ENCODE results near the gene ARHGEF39.

Gene ARHGEF39

DNA sequence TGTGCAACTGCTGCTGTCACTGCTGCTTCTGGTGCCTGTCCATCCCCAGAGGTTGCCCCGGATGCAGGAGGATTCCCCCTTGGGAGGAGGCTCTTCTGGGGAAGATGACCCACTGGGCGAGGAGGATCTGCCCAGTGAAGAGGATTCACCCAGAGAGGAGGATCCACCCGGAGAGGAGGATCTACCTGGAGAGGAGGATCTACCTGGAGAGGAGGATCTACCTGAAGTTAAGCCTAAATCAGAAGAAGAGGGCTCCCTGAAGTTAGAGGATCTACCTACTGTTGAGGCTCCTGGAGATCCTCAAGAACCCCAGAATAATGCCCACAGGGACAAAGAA is 9.0 kb upstream of the ARHGEF39 start:
- DNase-seq (ENCODE audit: low read depth) = no peak

DNA sequence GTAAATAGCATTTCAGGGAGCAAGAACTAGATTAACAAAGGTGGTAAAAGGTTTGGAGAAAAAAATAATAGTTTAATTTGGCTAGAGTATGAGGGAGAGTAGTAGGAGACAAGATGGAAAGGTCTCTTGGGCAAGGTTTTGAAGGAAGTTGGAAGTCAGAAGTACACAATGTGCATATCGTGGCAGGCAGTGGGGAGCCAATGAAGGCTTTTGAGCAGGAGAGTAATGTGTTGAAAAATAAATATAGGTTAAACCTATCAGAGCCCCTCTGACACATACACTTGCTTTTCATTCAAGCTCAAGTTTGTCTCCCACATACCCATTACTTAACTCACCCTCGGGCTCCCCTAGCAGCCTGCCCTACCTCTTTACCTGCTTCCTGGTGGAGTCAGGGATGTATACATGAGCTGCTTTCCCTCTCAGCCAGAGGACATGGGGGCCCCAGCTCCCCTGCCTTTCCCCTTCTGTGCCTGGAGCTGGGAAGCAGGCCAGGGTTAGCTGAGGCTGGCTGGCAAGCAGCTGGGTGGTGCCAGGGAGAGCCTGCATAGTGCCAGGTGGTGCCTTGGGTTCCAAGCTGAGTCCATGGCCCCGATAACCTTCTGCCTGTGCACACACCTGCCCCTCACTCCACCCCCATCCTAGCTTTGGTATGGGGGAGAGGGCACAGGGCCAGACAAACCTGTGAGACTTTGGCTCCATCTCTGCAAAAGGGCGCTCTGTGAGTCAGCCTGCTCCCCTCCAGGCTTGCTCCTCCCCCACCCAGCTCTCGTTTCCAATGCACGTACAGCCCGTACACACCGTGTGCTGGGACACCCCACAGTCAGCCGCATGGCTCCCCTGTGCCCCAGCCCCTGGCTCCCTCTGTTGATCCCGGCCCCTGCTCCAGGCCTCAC is 8.4 kb upstream of the ARHGEF39 start, which contains the start of gene CA9:
CA9 (plus strand) TSS at position 797 of the 893 bp plus-strand sequence; CDS start at position 829, 32 bp downstream.
- no peak for DNase-seq (ENCODE audit: low read depth)

DNA sequence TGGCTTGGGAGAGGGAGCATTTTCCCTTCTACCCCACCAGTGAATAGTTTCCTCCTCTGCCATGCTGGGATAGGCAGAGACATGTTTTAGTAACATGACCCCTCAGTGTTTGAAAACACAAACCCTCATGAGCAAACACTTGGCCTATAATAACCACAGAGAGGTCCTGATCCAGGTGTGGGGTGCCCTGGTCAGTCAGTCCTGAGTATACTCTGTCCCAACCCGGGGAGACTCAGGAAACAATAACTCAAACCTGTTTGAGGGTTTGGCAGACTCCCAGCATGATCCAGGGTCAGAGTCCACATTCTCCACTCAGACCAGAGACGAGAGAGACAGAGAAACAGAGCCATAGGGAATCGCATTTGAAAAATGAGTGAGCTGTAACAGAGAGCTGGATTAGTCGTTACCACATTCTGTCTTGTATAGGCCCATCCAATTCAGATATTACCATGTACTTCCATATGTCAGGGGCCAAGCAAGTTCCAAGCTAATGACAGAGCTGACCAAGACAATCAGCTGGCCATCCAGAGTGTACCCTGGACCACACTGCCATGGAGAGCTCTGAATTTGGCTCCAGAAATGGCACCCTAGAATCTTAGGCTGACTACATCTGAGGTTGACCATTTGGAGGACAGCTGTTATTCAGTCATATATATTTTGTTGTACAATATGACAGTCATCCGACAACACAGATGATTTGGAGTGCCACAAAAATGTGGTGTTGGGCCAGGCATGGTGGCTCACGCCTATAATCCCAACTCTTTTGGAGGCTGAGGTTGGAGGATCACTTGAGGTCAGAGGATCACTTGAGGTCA is 4.5 kb upstream of the ARHGEF39 start:
- no peak for DNase-seq (ENCODE audit: low read depth)

DNA sequence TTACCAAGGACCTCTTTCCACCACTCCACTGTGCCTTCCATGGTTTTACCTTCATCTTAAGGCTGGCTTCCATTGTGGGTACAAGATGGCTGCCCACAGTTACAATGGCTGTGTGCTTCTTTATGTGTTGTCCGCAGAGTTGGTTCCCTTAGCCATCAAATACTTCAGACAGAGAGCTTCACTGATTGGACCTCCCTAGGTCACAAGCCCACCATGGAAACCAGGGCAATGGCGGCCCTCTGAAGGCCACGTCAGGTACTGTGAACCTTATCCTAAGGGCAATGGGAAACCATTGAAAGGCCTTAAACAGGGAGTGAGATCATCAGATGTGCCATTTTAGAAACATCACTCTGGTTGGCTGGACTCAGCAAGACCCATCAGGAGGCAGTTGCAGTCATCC is 2.9 kb upstream of the ARHGEF39 start:
- DNase-seq (ENCODE audit: low read depth) = no peak

- DNase-seq (ENCODE audit: low read depth) = no peak
These were observed 1.6 kb upstream of the ARHGEF39 start for GRCh38 chr9:35666549-35666948.

DNA sequence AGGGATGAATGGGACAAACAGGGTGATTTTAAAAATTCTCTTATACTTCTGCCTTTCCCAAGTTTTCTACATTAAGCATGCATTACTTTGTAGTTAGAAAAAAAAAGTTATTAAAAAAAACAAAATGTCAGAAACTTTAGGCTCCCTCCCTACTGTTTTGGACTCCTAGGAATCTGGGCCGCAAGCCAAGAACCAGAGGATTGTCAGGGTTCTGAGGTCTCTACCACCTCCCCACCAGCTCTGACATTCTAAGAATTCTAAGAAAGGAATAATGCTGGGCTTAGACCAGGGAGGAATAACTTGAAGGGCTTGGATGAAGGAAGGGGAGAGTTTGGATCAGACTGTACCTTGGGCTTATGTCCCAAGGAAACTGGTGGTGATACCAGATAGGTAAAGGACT is 1.1 kb upstream of the ARHGEF39 start:
- DNase-seq (ENCODE audit: low read depth) = no peak

GRCh38 chr9:35665471-35665818 is 450 bp upstream of the ARHGEF39 start:
- DNase-seq (ENCODE audit: low read depth) = no peak

DNA sequence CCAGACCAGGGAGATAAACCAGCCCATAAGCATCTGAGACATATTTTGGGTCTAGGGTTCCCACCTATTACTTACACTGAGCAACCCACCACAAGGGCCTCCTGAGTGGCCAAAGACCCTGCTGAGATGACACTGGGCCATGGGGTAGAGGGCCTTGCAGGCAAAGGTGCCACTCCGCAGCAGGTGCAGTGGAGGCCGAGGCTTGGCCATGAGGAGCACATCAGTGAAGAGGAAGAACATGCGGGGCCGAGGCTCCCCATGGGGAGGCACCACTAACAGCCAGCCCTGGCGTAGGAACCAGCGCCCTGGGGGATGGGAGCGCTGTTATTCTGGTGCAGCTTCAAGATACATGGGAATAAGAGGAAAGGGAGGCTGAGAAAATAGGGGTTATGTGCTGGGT is 2.6 kb downstream of the ARHGEF39 start:
- DNase-seq (ENCODE audit: low read depth) = no peak

DNA sequence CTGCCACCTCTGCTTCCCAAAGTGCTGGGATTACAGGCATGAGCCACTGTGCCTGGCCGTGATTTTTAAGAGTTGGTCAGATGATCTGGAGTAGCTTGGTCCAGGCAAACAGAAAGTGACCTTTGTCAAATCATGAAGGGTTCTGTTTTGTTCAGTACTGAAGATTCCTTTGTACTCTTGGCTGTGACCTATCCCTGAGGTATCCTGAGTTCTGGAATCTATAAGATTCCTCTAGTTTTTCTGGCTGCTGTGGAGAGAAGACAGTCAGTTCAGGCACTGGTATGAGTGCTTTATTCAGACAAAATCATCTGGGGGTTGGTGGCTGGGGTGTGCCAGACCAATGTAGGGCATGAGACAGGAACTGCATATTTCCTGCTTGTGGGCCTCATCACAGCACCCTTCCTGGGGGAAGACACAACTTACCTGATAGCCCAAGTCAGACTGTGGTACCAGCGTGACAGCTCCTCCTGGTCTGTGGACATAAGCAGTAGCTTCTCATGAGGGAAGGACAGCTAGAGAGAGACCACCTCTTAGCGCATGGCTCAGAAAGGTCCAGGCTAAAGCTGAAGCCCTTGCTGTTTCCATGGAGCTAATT is 3.1 kb downstream of the ARHGEF39 start:
- DNase-seq (ENCODE audit: low read depth) = no peak

DNA sequence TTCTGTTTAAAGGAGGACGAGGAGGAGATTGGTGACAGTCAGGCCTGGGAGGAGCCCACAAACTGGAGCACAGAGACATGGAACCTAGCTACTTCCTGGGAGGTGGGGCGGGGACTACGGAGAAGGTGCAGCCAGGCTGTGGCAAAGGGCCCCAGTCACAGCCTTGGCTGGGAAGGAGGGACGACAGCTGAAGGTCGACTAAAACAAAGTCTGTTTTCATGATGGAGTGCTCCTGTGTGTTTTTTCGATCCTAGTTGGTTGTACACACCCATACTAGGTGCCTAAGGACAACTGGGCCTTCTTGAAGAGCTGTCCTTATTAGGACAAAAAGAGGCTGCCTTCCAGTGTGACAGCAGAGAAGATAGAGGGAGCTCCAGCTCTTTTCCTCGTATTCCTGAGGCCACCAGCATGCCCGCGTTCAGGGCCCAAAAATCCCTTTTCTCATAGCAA is 4.0 kb downstream of the ARHGEF39 start:
- no peak for DNase-seq (ENCODE audit: low read depth)

GRCh38 chr9:35659340-35659739 is 5.7 kb downstream of the ARHGEF39 start:
- no peak for DNase-seq (ENCODE audit: low read depth)

DNA sequence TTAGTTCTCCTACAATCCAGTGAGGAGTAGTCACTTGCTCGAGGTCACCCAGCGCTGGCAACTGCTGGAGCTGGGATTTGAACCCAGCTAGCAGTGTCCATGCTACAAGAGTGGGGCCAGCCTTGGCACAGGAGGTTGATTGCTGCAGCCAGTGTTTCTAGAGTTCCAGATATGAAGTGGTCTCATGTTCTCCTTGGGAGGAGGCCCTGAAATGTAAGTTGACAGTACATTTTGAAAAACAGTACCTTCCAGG is 6.1 kb downstream of the ARHGEF39 start:
- DNase-seq (ENCODE audit: low read depth) = no peak

- DNase-seq (ENCODE audit: low read depth) = peak; percentile 81
These were observed 6.6 kb downstream of the ARHGEF39 start, which contains the start of gene CCDC107 for GRCh38 chr9:35658137-35658967. TSS of gene CCDC107 (plus strand) at chr9:35658292. CDS start at chr9:35658380, 88 bp downstream.

GRCh38 chr9:35657546-35658136 is 7.4 kb downstream of the ARHGEF39 start, which contains the start of gene RMRP:
TSS of gene RMRP (minus strand) at chr9:35658019.
- peak; percentile 94 for DNase-seq (ENCODE audit: low read depth)

DNA sequence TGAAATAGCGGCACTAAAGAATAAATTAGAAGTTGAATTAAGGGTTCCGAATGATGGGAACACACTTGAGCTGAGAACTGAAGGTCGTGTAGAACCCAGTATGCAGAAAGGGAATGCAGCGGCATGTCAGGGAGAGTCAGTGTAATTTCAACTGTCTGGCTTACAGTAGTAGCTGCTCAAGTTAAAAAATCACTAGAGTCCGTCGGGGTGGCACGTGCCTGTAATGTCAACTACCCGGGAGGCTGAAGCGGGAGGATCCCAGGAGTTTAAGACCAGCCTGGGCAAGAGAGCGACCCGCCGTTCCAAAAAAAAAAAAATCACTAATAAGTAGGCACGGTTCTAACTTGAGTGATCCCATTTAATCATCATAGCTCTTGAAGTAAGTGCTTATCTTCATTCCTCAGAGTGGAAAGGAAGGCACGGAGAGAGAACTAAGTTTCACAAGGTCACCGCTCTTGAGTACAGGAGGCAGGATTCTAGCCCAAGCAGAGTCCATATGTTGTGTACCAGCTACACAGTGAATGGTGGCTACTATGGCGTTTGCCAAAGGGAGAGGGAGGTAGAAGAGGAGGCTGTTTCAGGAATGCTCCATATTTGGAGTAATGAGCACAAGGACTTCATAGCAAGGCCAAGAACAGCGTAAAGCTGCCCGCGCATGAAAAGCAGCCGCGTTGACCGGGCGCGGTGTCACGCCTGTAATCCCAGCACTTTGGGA is 8.0 kb downstream of the ARHGEF39 start:
- no peak for DNase-seq (ENCODE audit: low read depth)

GRCh38 chr9:35656348-35656747 is 8.6 kb downstream of the ARHGEF39 start:
- no peak for DNase-seq (ENCODE audit: low read depth)

DNA sequence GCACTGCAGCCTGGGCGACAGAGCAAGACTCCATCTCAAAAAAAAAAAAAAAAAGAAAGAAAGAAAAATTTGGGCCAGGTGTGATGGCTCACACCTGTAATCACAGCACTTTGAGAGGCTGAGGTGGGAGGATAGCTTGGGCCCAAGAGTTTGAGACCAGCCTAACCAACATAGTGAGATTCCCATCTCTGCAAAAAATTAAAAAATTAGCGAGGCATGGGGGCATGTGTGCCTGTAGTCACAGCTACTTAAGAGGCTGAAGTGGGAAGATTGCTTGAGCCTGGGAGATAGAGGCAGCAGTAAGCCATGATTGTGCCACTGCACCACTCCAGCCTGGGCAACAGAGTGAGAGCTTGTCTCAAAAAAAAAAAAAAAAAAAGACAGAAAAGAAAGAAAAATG is 11.4 kb downstream of the ARHGEF39 start:
- no peak for DNase-seq (ENCODE audit: low read depth)

DNA sequence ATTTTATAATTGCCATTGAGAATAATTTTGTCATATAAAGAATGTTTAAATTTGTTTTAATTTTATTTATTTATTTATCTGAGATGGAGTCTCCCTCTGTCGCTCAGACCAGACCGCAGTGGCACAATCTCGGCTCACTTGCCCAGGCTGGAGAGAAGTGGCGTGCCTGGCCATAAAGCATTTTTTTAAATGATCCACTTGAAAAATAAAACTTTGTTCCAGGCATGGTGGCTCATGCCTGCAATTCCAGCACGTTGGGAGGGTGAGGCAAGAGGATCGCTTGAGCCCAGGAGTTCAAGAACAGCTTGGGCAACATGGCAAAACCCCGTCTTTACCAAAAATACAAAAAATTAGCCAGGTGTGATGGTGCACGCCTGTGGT is 12.2 kb downstream of the ARHGEF39 start:
- DNase-seq (ENCODE audit: low read depth) = no peak

- no peak for DNase-seq (ENCODE audit: low read depth)
These were observed 12.8 kb downstream of the ARHGEF39 start for GRCh38 chr9:35651956-35652828.

Data from activated T-cell treated with anti-CD3 and anti-CD28 coated beads for 48 hours (primary cell).